ENCODE results near the gene KRCC1. TPM values are rescaled to one million over a fixed set of nuclear protein-coding genes. Genes with fewer than 3 reads are reported as not detected.

Gene KRCC1
- total and polyA plus RNA-seq, 9 of the 15 experiments (the other 6 are each of a cell fraction or from before 2014, with no cell fraction given), result 1.9 to 6.0 (median 2.2) TPM

DNA sequence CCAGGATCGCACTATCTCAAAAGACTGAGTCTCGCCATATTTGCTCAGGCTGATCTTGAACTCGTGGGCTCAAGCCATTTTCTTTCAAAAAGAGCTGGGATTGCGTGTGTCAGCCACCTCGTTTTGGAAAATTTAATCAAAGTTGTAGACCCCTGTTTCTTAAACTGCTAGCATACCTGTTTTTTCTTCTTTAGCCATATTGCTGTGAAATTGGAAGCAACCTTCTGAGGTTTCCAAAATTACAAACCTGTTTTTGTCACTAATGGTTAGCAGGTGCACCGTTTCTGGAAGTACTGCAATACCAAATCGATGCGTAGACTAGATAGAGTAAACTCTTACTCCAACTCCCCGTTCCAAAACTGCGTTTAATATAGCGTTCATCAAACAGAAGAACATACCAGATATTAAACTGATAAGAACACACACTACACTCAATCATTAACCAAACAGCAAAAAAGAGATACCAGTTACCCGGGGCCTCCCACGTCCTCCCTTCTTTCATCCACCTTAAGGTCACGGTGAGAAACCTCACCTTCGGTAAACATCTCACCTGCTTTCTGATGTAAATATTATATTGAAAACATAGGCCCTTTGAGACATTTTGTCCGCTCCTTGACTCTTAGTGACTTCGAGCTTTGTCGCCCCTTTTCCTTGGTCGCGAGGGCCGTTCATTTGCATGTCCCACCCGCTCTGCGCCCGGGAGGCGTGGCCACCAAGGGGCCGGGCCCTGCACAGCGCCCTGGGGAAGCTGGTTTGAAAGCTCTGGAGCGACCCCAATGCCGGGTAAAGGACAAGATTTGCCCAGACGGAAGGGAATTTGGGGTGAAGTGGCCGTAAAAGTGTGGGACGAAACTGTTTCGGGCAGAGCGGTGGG lies 39.3 kb downstream of the KRCC1 start, which contains the start of gene RNU2-63P (continued):
- TF ChIP-seq, protein P1, sequence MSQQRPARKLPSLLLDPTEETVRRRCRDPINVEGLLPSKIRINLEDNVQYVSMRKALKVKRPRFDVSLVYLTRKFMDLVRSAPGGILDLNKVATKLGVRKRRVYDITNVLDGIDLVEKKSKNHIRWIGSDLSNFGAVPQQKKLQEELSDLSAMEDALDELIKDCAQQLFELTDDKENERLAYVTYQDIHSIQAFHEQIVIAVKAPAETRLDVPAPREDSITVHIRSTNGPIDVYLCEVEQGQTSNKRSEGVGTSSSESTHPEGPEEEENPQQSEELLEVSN (IDR thresholded peaks at IDR 0.05; ENCODE audit: borderline replicate concordance in 1 of 2, extremely low read depth in 1 of 2, insufficient read depth in 1 of 2, insufficient read length in 1 of 2, low read depth in 1 of 2, low read length in 1 of 2, poor library complexity in 1 of 2, severe bottlenecking in 1 of 2), result peak in 1 of 2 experiments; percentile 29
- TF ChIP-seq TCFL5 (CRISPR knock-in tag; conservative IDR thresholded peaks at IDR 0.05) (peak; percentile 58; the same call in 1 of the 2 replicates), ZC3H8 (IDR thresholded peaks at IDR 0.05) (peak; percentile 98), ZNF253 (CRISPR knock-in tag; conservative IDR thresholded peaks at IDR 0.05) (peak; percentile 94), ZNF445 (CRISPR knock-in tag; IDR thresholded peaks at IDR 0.05; ENCODE audit: low read depth) (peak; percentile 96), PHB2 (IDR thresholded peaks at IDR 0.05; ENCODE audit: low read depth) (0 out of 2 replicates have a peak, but pooled peaks have one; percentile 48), ZNF143 (CRISPR knock-in tag; IDR thresholded peaks at IDR 0.05) (no peak), FOXK1 (CRISPR knock-in tag; IDR thresholded peaks at IDR 0.05; ENCODE audit: borderline replicate concordance) (no peak; the same call in 1 of the 2 replicates), GTF2E2 (tag; IDR thresholded peaks at IDR 0.05) (peak; percentile 100)
- TF ChIP-seq, protein P2, sequence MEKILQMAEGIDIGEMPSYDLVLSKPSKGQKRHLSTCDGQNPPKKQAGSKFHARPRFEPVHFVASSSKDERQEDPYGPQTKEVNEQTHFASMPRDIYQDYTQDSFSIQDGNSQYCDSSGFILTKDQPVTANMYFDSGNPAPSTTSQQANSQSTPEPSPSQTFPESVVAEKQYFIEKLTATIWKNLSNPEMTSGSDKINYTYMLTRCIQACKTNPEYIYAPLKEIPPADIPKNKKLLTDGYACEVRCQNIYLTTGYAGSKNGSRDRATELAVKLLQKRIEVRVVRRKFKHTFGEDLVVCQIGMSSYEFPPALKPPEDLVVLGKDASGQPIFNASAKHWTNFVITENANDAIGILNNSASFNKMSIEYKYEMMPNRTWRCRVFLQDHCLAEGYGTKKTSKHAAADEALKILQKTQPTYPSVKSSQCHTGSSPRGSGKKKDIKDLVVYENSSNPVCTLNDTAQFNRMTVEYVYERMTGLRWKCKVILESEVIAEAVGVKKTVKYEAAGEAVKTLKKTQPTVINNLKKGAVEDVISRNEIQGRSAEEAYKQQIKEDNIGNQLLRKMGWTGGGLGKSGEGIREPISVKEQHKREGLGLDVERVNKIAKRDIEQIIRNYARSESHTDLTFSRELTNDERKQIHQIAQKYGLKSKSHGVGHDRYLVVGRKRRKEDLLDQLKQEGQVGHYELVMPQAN (IDR thresholded peaks at IDR 0.05; ENCODE audit: borderline replicate concordance), result no peak
- TF ChIP-seq, protein P3, sequence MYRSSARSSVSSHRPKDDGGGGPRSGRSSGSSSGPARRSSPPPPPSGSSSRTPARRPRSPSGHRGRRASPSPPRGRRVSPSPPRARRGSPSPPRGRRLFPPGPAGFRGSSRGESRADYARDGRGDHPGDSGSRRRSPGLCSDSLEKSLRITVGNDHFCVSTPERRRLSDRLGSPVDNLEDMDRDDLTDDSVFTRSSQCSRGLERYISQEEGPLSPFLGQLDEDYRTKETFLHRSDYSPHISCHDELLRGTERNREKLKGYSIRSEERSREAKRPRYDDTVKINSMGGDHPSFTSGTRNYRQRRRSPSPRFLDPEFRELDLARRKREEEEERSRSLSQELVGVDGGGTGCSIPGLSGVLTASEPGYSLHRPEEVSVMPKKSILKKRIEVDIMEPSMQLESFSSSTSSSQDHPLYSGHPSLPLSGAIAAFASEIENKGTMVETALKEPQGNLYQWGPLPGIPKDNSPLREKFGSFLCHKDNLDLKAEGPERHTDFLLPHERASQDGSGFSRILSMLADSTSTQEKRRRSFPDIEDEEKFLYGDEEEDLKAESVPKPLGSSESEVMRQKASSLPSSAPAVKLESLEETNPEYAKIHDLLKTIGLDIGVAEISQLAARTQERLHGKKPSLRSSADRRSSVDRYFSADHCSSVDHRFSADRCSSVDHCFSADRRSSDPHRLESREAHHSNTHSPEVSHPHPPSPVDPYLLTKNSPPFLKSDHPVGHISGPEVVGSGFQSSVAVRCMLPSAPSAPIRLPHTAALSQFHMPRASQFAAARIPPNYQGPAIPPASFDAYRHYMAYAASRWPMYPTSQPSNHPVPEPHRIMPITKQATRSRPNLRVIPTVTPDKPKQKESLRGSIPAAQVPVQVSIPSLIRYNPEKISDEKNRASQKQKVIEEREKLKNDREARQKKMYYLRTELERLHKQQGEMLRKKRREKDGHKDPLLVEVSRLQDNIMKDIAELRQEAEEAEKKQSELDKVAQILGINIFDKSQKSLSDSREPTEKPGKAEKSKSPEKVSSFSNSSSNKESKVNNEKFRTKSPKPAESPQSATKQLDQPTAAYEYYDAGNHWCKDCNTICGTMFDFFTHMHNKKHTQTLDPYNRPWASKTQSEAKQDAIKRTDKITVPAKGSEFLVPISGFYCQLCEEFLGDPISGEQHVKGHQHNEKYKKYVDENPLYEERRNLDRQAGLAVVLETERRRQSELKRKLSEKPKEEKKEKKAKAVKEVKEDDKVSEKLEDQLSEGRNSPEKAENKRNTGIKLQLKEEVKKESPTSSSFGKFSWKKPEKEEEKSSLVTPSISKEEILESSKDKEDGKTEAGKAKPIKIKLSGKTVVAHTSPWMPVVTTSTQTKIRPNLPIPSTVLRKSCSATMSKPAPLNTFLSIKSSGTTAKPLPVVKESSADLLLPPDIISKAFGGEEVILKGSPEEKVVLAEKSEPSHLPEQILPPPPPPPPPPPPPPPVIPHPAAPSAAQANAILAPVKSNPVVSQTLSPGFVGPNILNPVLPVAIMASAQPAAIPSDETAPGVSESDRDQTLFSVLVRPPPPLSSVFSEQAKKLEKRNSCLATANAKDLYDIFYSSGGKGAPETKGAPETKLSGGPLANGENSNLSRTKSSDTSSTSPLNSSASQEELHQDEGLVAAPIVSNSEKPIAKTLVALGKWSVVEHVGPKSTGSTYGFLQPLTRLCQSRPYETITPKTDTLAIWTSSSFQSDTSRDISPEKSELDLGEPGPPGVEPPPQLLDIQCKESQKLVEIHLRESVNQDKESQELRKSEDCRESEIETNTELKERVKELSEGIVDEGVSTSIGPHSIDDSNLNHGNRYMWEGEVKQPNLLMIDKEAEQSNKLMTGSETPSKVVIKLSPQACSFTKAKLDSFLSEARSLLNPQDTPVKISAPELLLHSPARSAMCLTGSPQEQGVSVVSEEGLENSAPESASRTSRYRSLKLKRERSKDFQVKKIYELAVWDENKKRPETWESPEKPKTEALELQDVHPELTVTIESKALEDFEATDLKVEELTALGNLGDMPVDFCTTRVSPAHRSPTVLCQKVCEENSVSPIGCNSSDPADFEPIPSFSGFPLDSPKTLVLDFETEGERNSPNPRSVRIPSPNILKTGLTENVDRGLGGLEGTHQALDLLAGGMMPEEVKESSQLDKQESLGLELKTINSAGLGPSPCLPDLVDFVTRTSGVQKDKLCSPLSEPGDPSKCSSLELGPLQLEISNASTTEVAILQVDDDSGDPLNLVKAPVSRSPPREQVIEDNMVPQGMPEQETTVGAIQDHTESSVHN (IDR thresholded peaks at IDR 0.05; ENCODE audit: borderline replicate concordance in 1 of 2, low read depth in 1 of 2), result peak in 1 of 2 experiments; percentile 96; a peak in 2 of 4 replicates
- TF ChIP-seq, protein P4, sequence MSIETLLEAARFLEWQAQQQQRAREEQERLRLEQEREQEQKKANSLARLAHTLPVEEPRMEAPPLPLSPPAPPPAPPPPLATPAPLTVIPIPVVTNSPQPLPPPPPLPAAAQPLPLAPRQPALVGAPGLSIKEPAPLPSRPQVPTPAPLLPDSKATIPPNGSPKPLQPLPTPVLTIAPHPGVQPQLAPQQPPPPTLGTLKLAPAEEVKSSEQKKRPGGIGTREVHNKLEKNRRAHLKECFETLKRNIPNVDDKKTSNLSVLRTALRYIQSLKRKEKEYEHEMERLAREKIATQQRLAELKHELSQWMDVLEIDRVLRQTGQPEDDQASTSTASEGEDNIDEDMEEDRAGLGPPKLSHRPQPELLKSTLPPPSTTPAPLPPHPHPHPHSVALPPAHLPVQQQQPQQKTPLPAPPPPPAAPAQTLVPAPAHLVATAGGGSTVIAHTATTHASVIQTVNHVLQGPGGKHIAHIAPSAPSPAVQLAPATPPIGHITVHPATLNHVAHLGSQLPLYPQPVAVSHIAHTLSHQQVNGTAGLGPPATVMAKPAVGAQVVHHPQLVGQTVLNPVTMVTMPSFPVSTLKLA (conservative IDR thresholded peaks at IDR 0.05), result peak; percentile 20 to 57; a peak in 2 of 4 replicates
